Adrenal gland (tissue), 12 donors: ENCODE measurements around the gene MYLK. TPM values are rescaled to one million over a fixed set of nuclear protein-coding genes. Genes with fewer than 3 reads are reported as not detected.

Experiments
- DNase-seq, 7 donors: peaks; one replicate each; pipeline ENCODE4 v3.0.0-alpha.2; 2019 to 2020
- H3K27ac ChIP-seq, 5 donors: fragments of 200-600 bp; sonication (generic) in 4 of 5; 1 replicate in 3 of 5; 2 replicates in 2 of 5; pipeline versions ENCODE4 v1.5.1 to v1.8.0; 2016 to 2020; ENCODE audit warnings: mild to moderate bottlenecking in 1 of 5
- H3K27me3 ChIP-seq: fragments of 200-600 bp; 2 replicates; pipeline ENCODE4 v1.8.0; 2021
- H3K36me3 ChIP-seq, 2 donors: fragments of 200-600 bp; replicated peaks in 1 of 2; 1 replicate in 1 of 2; 2 replicates in 1 of 2; pipeline versions ENCODE4 v1.5.1 to v1.8.0; 2018 to 2022
- H3K4me1 ChIP-seq, 2 donors: fragments of 200-600 bp; replicated peaks in 1 of 2; 1 replicate in 1 of 2; 2 replicates in 1 of 2; pipeline versions ENCODE4 v1.5.1 to v1.8.0; 2018 to 2021
- H3K4me3 ChIP-seq, 4 donors: fragments of 200-600 bp; sonication (generic) in 3 of 4; one replicate each; pipeline ENCODE4 v1.5.1; 2016 to 2018
- H3K9me3 ChIP-seq, 3 donors: fragments of 200-600 bp; sonication (generic) in 1 of 3; replicated peaks in 1 of 3; 1 replicate in 2 of 3; 2 replicates in 1 of 3; pipeline versions ENCODE4 v1.5.1 to v1.8.0; 2016 to 2021
- CTCF ChIP-seq, 6 experiments: fragments of 450-650 bp in 4 of 6; fragments of 200-600 bp in 2 of 6; sonication (generic) in 1 of 6; IDR thresholded peaks; 1 replicate in 5 of 6; 2 replicates in 1 of 6; pipeline versions ENCODE4 v1.5.1 to v1.8.0; 2016 to 2021; ENCODE audit warnings: antibody characterized with exemption in 6 of 6, mild to moderate bottlenecking in 2 of 6, moderate library complexity in 1 of 6
- POLR2A ChIP-seq, 2 donors: fragments of 450-650 bp; IDR thresholded peaks; one replicate each; pipeline ENCODE4 v1.6.1; 2017; ENCODE audit warnings: antibody characterized with exemption in 2 of 2, mild to moderate bottlenecking in 2 of 2, moderate library complexity in 1 of 2
- WGBS, 4 donors: extraction: QIAGEN DNeasy Blood & Tissue Kit in 2 of 4; methylation state at CpG; one replicate each; pipeline versions ENCODE4 v1.1.5 to v1.1.7; 2013 to 2017; 5-methylcytosine and 5-hydroxymethylcytosine counted together
- intact Hi-C, 2 donors: fragments of 100-400 bp; cut with DNase I; formaldehyde crosslinking; loops; one replicate each; pipeline versions ENCODE4 v1.14.1 to v1.15.0; 2022 to 2023
- polyA plus RNA-seq, 3 donors: library from polyadenylated mRNA; stranded (reverse); fragments of 200-250 nt in 2 of 3; fragments of 350-450 nt in 1 of 3; fragmentation: Illumina TruSeq in 1 of 3; extraction: RNeasy Lipid Tissue Mini Kit (QIAGEN cat#74804) in 1 of 3; gene quantifications; one replicate each; pipeline ENCODE4 v1.2.3, GENCODE V29; 2013 to 2014
- total RNA-seq, 9 donors: library from RNA; depleted of rRNA in 4 of 9; stranded (reverse); fragments of >200 nt in 4 of 9; fragments of 120-200 nt in 1 of 9; fragmentation: NEBNext Ultra II Directional in 1 of 9; extraction: Animal tissue kit (Norgen Biotek cat#: 25700) in 1 of 9; gene quantifications; one replicate each; pipeline versions ENCODE4 v1.1.0 to v1.2.4, GENCODE V29; 2013 to 2023
- donor health status: healthy with polysubstance abuse.
- donor health status: Bipolar disorder and iron deficiency.
- donor health status: DM: yes; HTN: yes; CAD: no.
- donor health status: DM: no; HTN: no; CAD: no.
- donor health status: DM: no; HTN: no; CAD: no.
- donor health status: DM: yes; HTN: yes; CAD: no.

MYLK gene
- total and polyA plus RNA-seq, 12 donors: 13.3 to 124 (median 53.8) TPM

DNA sequence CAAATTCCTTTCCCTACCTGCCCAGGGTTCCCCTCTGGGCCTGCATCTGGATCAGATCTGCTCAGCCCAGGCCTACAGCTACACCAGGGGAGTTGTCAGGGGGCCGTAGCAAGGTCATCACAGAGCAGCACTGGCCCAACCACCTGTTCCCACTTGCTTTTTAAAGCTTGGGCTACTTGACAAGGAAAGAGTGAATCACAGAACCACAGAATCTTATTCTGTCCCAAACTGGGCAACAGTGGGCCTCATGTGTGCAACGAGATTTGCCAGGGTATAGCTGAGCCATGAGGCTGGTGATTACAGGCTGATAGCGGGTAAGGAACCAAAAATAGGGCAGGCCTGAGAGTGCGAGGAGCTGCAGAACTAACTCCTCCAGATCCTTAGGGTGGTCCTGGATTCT lies 66.7 kb downstream of the MYLK start:
- H3K36me3 ChIP-seq: no peaks in the 10 kb centered on the region
- H3K9me3 ChIP-seq: no peaks in the 10 kb centered on the region
- H3K4me3 ChIP-seq: no peak overlapping the region
- no peaks in the 10 kb centered on the region for H3K27me3 ChIP-seq
- H3K27ac ChIP-seq: peak overlapping the region in 3 of 5 donors; percentile 9 to 73 (median 51)
- H3K4me1 ChIP-seq: peaks cover 0 to 5% of the 10 kb centered on the region in 2 donors
- no peak for TF ChIP-seq POLR2A (IDR thresholded peaks at IDR 0.05)
- TF ChIP-seq CTCF (IDR thresholded peaks at IDR 0.05): no peak
- intact Hi-C loops: no loop called here
- no peak for DNase-seq
- WGBS, 4 donors: 82 to 90% (median 88%) methylated on average over 4 of the region's 4 CpGs

- H3K36me3 ChIP-seq: no peaks in the 10 kb centered on the region
- TF ChIP-seq POLR2A (IDR thresholded peaks at IDR 0.05) (no peak), CTCF (IDR thresholded peaks at IDR 0.05) (no peak)
- H3K4me3 ChIP-seq: no peak overlapping the region
- intact Hi-C loops: no loop called here
- no peaks in the 10 kb centered on the region for H3K9me3 ChIP-seq
- H3K27me3 ChIP-seq: no peaks in the 10 kb centered on the region
- 59 to 69% (median 67%) methylated on average over 5 of the region's 5 CpGs for whole genome bisulfite sequencing, 4 donors
- peak overlapping the region in 2 of 5 donors; percentile 51 to 73 for H3K27ac ChIP-seq
- H3K4me1 ChIP-seq: peaks cover 0 to 5% of the 10 kb centered on the region in 2 donors
- DNase-seq: peak in 5 of 7 donors; percentile 8 to 55 (median 25)
Observed at GRCh38 chr3:123816673-123817207, 67.4 kb downstream of the MYLK start.

GRCh38 chr3:123815981-123816380 lies 68.2 kb downstream of the MYLK start:
- Histone ChIP-seq H3K9me3 (no peaks in the 10 kb centered on the region), H3K27me3 (no peaks in the 10 kb centered on the region), H3K4me3 (no peak overlapping the region), H3K27ac (peak overlapping the region in 2 of 5 donors; percentile 51 to 52), H3K4me1 (peaks cover 0 to 5% of the 10 kb centered on the region in 2 donors), H3K36me3 (no peaks in the 10 kb centered on the region)
- TF ChIP-seq CTCF (IDR thresholded peaks at IDR 0.05) (no peak), POLR2A (IDR thresholded peaks at IDR 0.05) (no peak)
- no peak for DNase-seq
- intact Hi-C loops: no loop called here
- WGBS, 4 donors: 88 to 100% (median 90%) methylated on average over 1 of the region's 1 CpG

GRCh38 chr3:123813876-123814275 lies 70.3 kb downstream of the MYLK start:
- 83 to 92% (median 87%) methylated on average over 4 of the region's 4 CpGs for WGBS, 4 donors
- Histone ChIP-seq H3K4me1 (peaks cover 0 to 5% of the 10 kb centered on the region in 2 donors), H3K27ac (no peak overlapping the region)

More at GRCh38 chr3:123813876-123814275, 70.3 kb downstream of the MYLK start:
- TF ChIP-seq POLR2A (IDR thresholded peaks at IDR 0.05) (no peak), CTCF (IDR thresholded peaks at IDR 0.05) (no peak)
- Histone ChIP-seq H3K36me3 (no peaks in the 10 kb centered on the region), H3K4me3 (no peak overlapping the region), H3K27me3 (no peaks in the 10 kb centered on the region), H3K9me3 (no peaks in the 10 kb centered on the region)
- intact Hi-C loops: no loop called here
- DNase-seq: no peak
